CD14-positive monocyte (primary cell): ENCODE data around the gene KRTAP5-9. TPM values are rescaled to one million over a fixed set of nuclear protein-coding genes. Genes with fewer than 3 reads are reported as not detected.

Source experiments
- DNase-seq, 3 donors: peaks; one replicate each; pipeline ENCODE4 v3.0.0-alpha.2; 2011 to 2022
- H2AFZ ChIP-seq: 2 replicates; pipeline ENCODE4 v1.6.0; 2012; ENCODE audit warnings: mild to moderate bottlenecking, low read depth, low read length, inconsistent platforms; ENCODE audit not compliant: insufficient read depth, poor library complexity, severe bottlenecking
- H3K27ac ChIP-seq, 2 donors: 1 replicate in 1 of 2; 2 replicates in 1 of 2; pipeline ENCODE4 v1.5.1; 2012 to 2013; ENCODE audit warnings: low read length in 2 of 2, control low read depth in 1 of 2, inconsistent platforms in 1 of 2, low read depth in 1 of 2, mild to moderate bottlenecking in 1 of 2
- H3K27me3 ChIP-seq, 2 donors: one replicate each; pipeline versions ENCODE4 v1.6.0 to v1.6.1; 2011 to 2013; ENCODE audit warnings: low read length in 2 of 2; ENCODE audit not compliant: control insufficient read depth in 2 of 2, insufficient read depth in 2 of 2
- H3K36me3 ChIP-seq, 2 donors: replicated peaks in 1 of 2; 1 replicate in 1 of 2; 2 replicates in 1 of 2; pipeline versions ENCODE4 v1.5.1 to v1.6.1; 2012 to 2013; ENCODE audit warnings: low read length in 2 of 2, control low read depth in 1 of 2, inconsistent platforms in 1 of 2, mild to moderate bottlenecking in 1 of 2; ENCODE audit not compliant: insufficient read depth in 2 of 2, control insufficient read depth in 1 of 2
- H3K4me1 ChIP-seq, 2 donors: 1 replicate in 1 of 2; 2 replicates in 1 of 2; pipeline versions ENCODE4 v1.5.1 to v1.6.1; 2012 to 2013; ENCODE audit warnings: low read length in 2 of 2, control low read depth in 1 of 2, inconsistent platforms in 1 of 2, mild to moderate bottlenecking in 1 of 2, moderate library complexity in 1 of 2; ENCODE audit not compliant: insufficient read depth in 2 of 2, control insufficient read depth in 1 of 2
- H3K4me2 ChIP-seq: replicated peaks from 2 replicates; pipeline ENCODE3; 2012; ENCODE audit warnings: low read length, moderate library complexity, mild to moderate bottlenecking; ENCODE audit not compliant: poor library complexity, severe bottlenecking; ENCODE audit errors: extremely low read depth
- H3K4me3 ChIP-seq, 3 experiments: fragments of 200-600 bp in 1 of 3; sonication (generic) in 1 of 3; replicated peaks in 1 of 3; 1 replicate in 2 of 3; 2 replicates in 1 of 3; pipeline ENCODE4 v1.5.1; 2011 to 2013; ENCODE audit warnings: low read length in 3 of 3, mild to moderate bottlenecking in 3 of 3, control low read depth in 2 of 3, low read depth in 2 of 3, inconsistent platforms in 1 of 3, moderate library complexity in 1 of 3
- H3K79me2 ChIP-seq: 2 replicates; pipeline ENCODE4 v1.6.0; 2012; ENCODE audit warnings: mild to moderate bottlenecking, control low read depth, inconsistent platforms, low read length, moderate library complexity; ENCODE audit not compliant: insufficient read depth
- H3K9ac ChIP-seq: 2 replicates; pipeline ENCODE4 v1.6.0; 2017; ENCODE audit warnings: low read length, mild to moderate bottlenecking; ENCODE audit not compliant: insufficient read depth, poor library complexity, severe bottlenecking
- H3K9me3 ChIP-seq, 2 donors: replicated peaks in 1 of 2; 1 replicate in 1 of 2; 2 replicates in 1 of 2; pipeline versions ENCODE4 v1.5.1 to v1.6.1; 2012 to 2013; ENCODE audit warnings: low read length in 2 of 2, control low read depth in 1 of 2; ENCODE audit not compliant: control insufficient read depth in 1 of 2, insufficient read depth in 1 of 2
- H4K20me1 ChIP-seq: 2 replicates; pipeline ENCODE4 v1.6.0; 2012; ENCODE audit warnings: mild to moderate bottlenecking, low read length, control low read depth, moderate library complexity; ENCODE audit not compliant: insufficient read depth
- H3K27ac Mint-ChIP-seq, 7 donors: one replicate each; pipeline ENCODE4 v1.8.0; 2020; ENCODE audit warnings: mild to moderate bottlenecking in 7 of 7, mixed read lengths in 7 of 7, moderate library complexity in 6 of 7, inconsistent platforms in 2 of 7
- H3K27me3 Mint-ChIP-seq, 3 donors: one replicate each; pipeline ENCODE4 v1.8.0; 2021 to 2022; ENCODE audit warnings: low read depth in 3 of 3, mild to moderate bottlenecking in 3 of 3, mixed read lengths in 3 of 3, moderate library complexity in 3 of 3, inconsistent platforms in 1 of 3
- H3K36me3 Mint-ChIP-seq, 2 donors: one replicate each; pipeline ENCODE4 v1.8.0; 2020; ENCODE audit warnings: mixed read lengths in 2 of 2, inconsistent platforms in 1 of 2, mild to moderate bottlenecking in 1 of 2
- H3K4me1 Mint-ChIP-seq: one replicate; pipeline ENCODE4 v1.8.0; 2020; ENCODE audit warnings: mild to moderate bottlenecking, mixed read lengths
- H3K4me3 Mint-ChIP-seq, 2 donors: one replicate each; pipeline ENCODE4 v1.8.0; 2020; ENCODE audit warnings: mild to moderate bottlenecking in 2 of 2, mixed read lengths in 2 of 2, moderate library complexity in 1 of 2
- H3K9me3 Mint-ChIP-seq, 7 donors: one replicate each; pipeline ENCODE4 v1.8.0; 2020 to 2022; ENCODE audit warnings: mixed read lengths in 7 of 7, mild to moderate bottlenecking in 6 of 7, moderate library complexity in 6 of 7, inconsistent platforms in 2 of 7
- WGBS: methylation state at CpG from one replicate; pipeline ENCODE4 v1.1.5; 2013; ENCODE audit warnings: missing lambda C conversion rate; ENCODE audit not compliant: insufficient coverage; 5-methylcytosine and 5-hydroxymethylcytosine counted together
- intact Hi-C, 2 donors: fragments of 100-400 bp; cut with micrococcal nuclease; formaldehyde crosslinking; loops; one replicate each; pipeline versions ENCODE4 v1.15.0 to v1.15.1; 2023
- polyA plus RNA-seq, 3 donors: library from polyadenylated mRNA; depleted of rRNA in 1 of 3; unstranded in 2 of 3; stranded (reverse) in 1 of 3; fragments of 300-500 nt in 2 of 3; fragments of >200 nt in 1 of 3; fragmentation: Illumina TruSeq in 2 of 3; gene quantifications; 1 replicate in 2 of 3; 2 replicates in 1 of 3; pipeline ENCODE4 v1.2.3, GENCODE V29; 2012 to 2021
- TF ChIP-seq, protein P1 (sequence below): fragments of 200-600 bp; IDR thresholded peaks from one replicate; pipeline ENCODE4 v1.8.0; 2022; ENCODE audit warnings: antibody characterized with exemption, mild to moderate bottlenecking

The KRTAP5-9 gene
- polyA plus RNA-seq, 3 donors = 0.29 TPM; not detected in 2

DNA sequence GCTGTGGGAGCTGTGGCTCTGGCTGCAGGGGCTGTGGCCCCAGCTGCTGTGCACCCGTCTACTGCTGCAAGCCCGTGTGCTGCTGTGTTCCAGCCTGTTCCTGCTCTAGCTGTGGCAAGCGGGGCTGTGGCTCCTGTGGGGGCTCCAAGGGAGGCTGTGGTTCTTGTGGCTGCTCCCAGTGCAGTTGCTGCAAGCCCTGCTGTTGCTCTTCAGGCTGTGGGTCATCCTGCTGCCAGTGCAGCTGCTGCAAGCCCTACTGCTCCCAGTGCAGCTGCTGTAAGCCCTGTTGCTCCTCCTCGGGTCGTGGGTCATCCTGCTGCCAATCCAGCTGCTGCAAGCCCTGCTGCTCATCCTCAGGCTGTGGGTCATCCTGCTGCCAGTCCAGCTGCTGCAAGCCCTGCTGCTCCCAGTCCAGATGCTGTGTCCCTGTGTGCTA lies 514 bp downstream of the KRTAP5-9 start:
- no peak overlapping the region for H3K4me3 Mint-ChIP-seq
- WGBS = 29% methylated on average over 5 of the region's 5 CpGs
- H3K9me3 Mint-ChIP-seq = peaks cover 6 to 10% (median 8%) of the 10 kb centered on the region in 7 donors
- H3K27ac Mint-ChIP-seq = no peak overlapping the region
- Histone ChIP-seq H3K36me3 (no peaks in the 10 kb centered on the region), H3K4me3 (no peak overlapping the region), H3K9ac (no peak overlapping the region), H4K20me1 (no peaks in the 10 kb centered on the region), H3K9me3 (peaks cover 0 to 20% of the 10 kb centered on the region in 2 donors), H2AFZ (no peak overlapping the region), H3K27me3 (no peaks in the 10 kb centered on the region), H3K27ac (no peak overlapping the region), H3K4me1 (peaks cover 4 to 8% of the 10 kb centered on the region in 2 donors), H3K79me2 (no peaks in the 10 kb centered on the region), H3K4me2 (no peak overlapping the region)
- H3K27me3 Mint-ChIP-seq = peaks cover 0 to 7% (median 4%) of the 10 kb centered on the region in 3 donors
- H3K4me1 Mint-ChIP-seq = peaks cover 23% of the 10 kb centered on the region
- TF ChIP-seq, protein P1, sequence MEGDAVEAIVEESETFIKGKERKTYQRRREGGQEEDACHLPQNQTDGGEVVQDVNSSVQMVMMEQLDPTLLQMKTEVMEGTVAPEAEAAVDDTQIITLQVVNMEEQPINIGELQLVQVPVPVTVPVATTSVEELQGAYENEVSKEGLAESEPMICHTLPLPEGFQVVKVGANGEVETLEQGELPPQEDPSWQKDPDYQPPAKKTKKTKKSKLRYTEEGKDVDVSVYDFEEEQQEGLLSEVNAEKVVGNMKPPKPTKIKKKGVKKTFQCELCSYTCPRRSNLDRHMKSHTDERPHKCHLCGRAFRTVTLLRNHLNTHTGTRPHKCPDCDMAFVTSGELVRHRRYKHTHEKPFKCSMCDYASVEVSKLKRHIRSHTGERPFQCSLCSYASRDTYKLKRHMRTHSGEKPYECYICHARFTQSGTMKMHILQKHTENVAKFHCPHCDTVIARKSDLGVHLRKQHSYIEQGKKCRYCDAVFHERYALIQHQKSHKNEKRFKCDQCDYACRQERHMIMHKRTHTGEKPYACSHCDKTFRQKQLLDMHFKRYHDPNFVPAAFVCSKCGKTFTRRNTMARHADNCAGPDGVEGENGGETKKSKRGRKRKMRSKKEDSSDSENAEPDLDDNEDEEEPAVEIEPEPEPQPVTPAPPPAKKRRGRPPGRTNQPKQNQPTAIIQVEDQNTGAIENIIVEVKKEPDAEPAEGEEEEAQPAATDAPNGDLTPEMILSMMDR = no peak
- H3K36me3 Mint-ChIP-seq = no peaks in the 10 kb centered on the region
- no peak for DNase-seq
- intact Hi-C loops = no loop called here

DNA sequence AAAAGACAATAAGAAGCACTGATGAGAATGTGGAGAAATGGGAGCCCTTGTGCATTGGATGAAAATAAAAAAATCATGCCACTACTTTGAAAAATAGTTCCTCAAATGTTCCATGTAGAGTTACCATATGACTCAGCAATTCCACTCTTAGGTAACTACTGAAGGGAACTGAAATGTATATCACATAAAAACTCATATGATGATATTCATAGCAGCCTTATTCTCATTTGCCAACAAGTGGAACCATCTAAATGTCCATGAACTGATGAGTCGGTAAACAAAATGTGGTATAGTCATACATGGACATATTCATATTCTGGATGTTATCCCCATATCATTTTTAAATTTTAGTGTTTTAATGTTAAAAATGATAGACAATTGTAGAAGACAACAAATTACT lies 3.5 kb downstream of the KRTAP5-9 start:
- Histone ChIP-seq H3K4me2 (no peak overlapping the region), H3K36me3 (no peaks in the 10 kb centered on the region), H3K9ac (no peak overlapping the region), H3K27me3 (no peaks in the 10 kb centered on the region), H3K79me2 (no peaks in the 10 kb centered on the region), H3K9me3 (peaks cover 0 to 5% of the 10 kb centered on the region in 2 donors), H2AFZ (no peak overlapping the region), H3K4me1 (peaks cover 0 to 4% of the 10 kb centered on the region in 2 donors), H3K27ac (no peak overlapping the region), H4K20me1 (no peaks in the 10 kb centered on the region), H3K4me3 (no peak overlapping the region)
- intact Hi-C loops = no loop called here
- Mint-ChIP-seq H3K27ac (no peak overlapping the region), H3K9me3 (peaks cover 0 to 3% (median 0%) of the 10 kb centered on the region in 7 donors), H3K4me1 (peaks cover 17% of the 10 kb centered on the region), H3K4me3 (no peak overlapping the region), H3K27me3 (peaks cover 0 to 4% (median 1%) of the 10 kb centered on the region in 3 donors), H3K36me3 (no peaks in the 10 kb centered on the region)
- TF ChIP-seq, protein P1 = no peak
- DNase-seq = peak; percentile 18 to 58 (median 19)
- no CpG with 5 or more reads among the region's 1 CpG for WGBS
